ENCODE results near the gene PRIMA1. TPM values are rescaled to one million over a fixed set of nuclear protein-coding genes. Genes with fewer than 3 reads are reported as not detected.

Gene PRIMA1
- not detected in 2 replicates for total RNA-seq (2014; rRNA removed; shearing (Covaris generic); ENCODE audit: low replicate concordance)

- H3K27me3 ChIP-seq (ENCODE audit: low read length) = 0 out of 2 replicates have a peak, but pooled peaks cover under 1% of the 10 kb centered on the region
- no peak for DNase-seq
- no peaks in the 10 kb centered on the region for H3K4me1 ChIP-seq (ENCODE audit: low read length)
- H2AFZ ChIP-seq (ENCODE audit: low read length) = no peak within 1 kb of the TSS
- no peaks in the 10 kb centered on the region for H3K9me2 ChIP-seq (replicated peaks; ENCODE audit: insufficient read depth, low read length)
- H3K79me2 ChIP-seq (ENCODE audit: low read length) = no peaks in the 10 kb centered on the region
- no peak within 1 kb of the TSS for H3K4me3 ChIP-seq (ENCODE audit: low read length)
- no peak within 1 kb of the TSS for H3K27ac ChIP-seq (ENCODE audit: low read length)
- no peak within 1 kb of the TSS for H3K4me2 ChIP-seq (ENCODE audit: low read depth, low read length, poor library complexity, severe bottlenecking)
- no peaks in the 10 kb centered on the region for H3K9me3 ChIP-seq (ENCODE audit: low read length)
- no peaks in the 10 kb centered on the region for H4K20me1 ChIP-seq (ENCODE audit: insufficient read depth, low read depth, low read length)
- H3K36me3 ChIP-seq (ENCODE audit: insufficient read depth, low read length) = no peaks in the 10 kb centered on the region
- no peak within 1 kb of the TSS for H3K9ac ChIP-seq (ENCODE audit: low read length)
Measured at GRCh38 chr14:93788293-93788542, at the start of gene PRIMA1. Gene PRIMA1 (minus strand): TSS chr14:93788485. CDS start chr14:93787718, 767 bp downstream.

GRCh38 chr14:93834699-93835371, 46.5 kb upstream of the PRIMA1 start:
- no peak overlapping the region for H3K27ac ChIP-seq (ENCODE audit: low read length)
- H3K9me2 ChIP-seq (replicated peaks; ENCODE audit: insufficient read depth, low read length) = no peaks in the 10 kb centered on the region
- H3K4me1 ChIP-seq (ENCODE audit: low read length) = no peaks in the 10 kb centered on the region
- DNase-seq = no peak
- no peaks in the 10 kb centered on the region for H3K27me3 ChIP-seq (ENCODE audit: low read length)
- H3K9me3 ChIP-seq (ENCODE audit: low read length) = no peaks in the 10 kb centered on the region
- no peak overlapping the region for H3K4me2 ChIP-seq (ENCODE audit: low read depth, low read length, poor library complexity, severe bottlenecking)
- no peak overlapping the region for H2AFZ ChIP-seq (ENCODE audit: low read length)
- H4K20me1 ChIP-seq (ENCODE audit: insufficient read depth, low read depth, low read length) = no peaks in the 10 kb centered on the region
- no peak overlapping the region for H3K4me3 ChIP-seq (ENCODE audit: low read length)
- no peak overlapping the region for H3K9ac ChIP-seq (ENCODE audit: low read length)
- H3K79me2 ChIP-seq (ENCODE audit: low read length) = no peaks in the 10 kb centered on the region
- H3K36me3 ChIP-seq (ENCODE audit: insufficient read depth, low read length) = no peaks in the 10 kb centered on the region

GRCh38 chr14:93832665-93833064, 44.4 kb upstream of the PRIMA1 start:
- Histone ChIP-seq H3K4me2 (ENCODE audit: low read depth, low read length, poor library complexity, severe bottlenecking) (no peak overlapping the region), H3K36me3 (ENCODE audit: insufficient read depth, low read length) (no peaks in the 10 kb centered on the region), H4K20me1 (ENCODE audit: insufficient read depth, low read depth, low read length) (no peaks in the 10 kb centered on the region), H3K27ac (ENCODE audit: low read length) (no peak overlapping the region), H3K9ac (ENCODE audit: low read length) (no peak overlapping the region), H3K4me1 (ENCODE audit: low read length) (no peaks in the 10 kb centered on the region), H3K9me2 (replicated peaks; ENCODE audit: insufficient read depth, low read length) (no peaks in the 10 kb centered on the region), H3K4me3 (ENCODE audit: low read length) (no peak overlapping the region), H3K27me3 (ENCODE audit: low read length) (no peaks in the 10 kb centered on the region), H3K79me2 (ENCODE audit: low read length) (no peaks in the 10 kb centered on the region), H3K9me3 (ENCODE audit: low read length) (no peaks in the 10 kb centered on the region), H2AFZ (ENCODE audit: low read length) (no peak overlapping the region)
- no peak for DNase-seq

- no peak for DNase-seq
- H3K27ac ChIP-seq (ENCODE audit: low read length) = no peak overlapping the region
- no peaks in the 10 kb centered on the region for H3K4me1 ChIP-seq (ENCODE audit: low read length)
- no peaks in the 10 kb centered on the region for H3K9me2 ChIP-seq (replicated peaks; ENCODE audit: insufficient read depth, low read length)
- H4K20me1 ChIP-seq (ENCODE audit: insufficient read depth, low read depth, low read length) = no peaks in the 10 kb centered on the region
- H3K9ac ChIP-seq (ENCODE audit: low read length) = no peak overlapping the region
- no peaks in the 10 kb centered on the region for H3K9me3 ChIP-seq (ENCODE audit: low read length)
- no peaks in the 10 kb centered on the region for H3K27me3 ChIP-seq (ENCODE audit: low read length)
- no peak overlapping the region for H3K4me2 ChIP-seq (ENCODE audit: low read depth, low read length, poor library complexity, severe bottlenecking)
- H2AFZ ChIP-seq (ENCODE audit: low read length) = no peak overlapping the region
- no peak overlapping the region for H3K4me3 ChIP-seq (ENCODE audit: low read length)
- H3K79me2 ChIP-seq (ENCODE audit: low read length) = no peaks in the 10 kb centered on the region
- H3K36me3 ChIP-seq (ENCODE audit: insufficient read depth, low read length) = no peaks in the 10 kb centered on the region
Measured at GRCh38 chr14:93832081-93832480, 43.8 kb upstream of the PRIMA1 start.

GRCh38 chr14:93830753-93831461, 42.6 kb upstream of the PRIMA1 start:
- Histone ChIP-seq H3K4me3 (ENCODE audit: low read length) (no peak overlapping the region), H4K20me1 (ENCODE audit: insufficient read depth, low read depth, low read length) (no peaks in the 10 kb centered on the region), H3K9ac (ENCODE audit: low read length) (no peak overlapping the region), H3K36me3 (ENCODE audit: insufficient read depth, low read length) (no peaks in the 10 kb centered on the region), H3K9me3 (ENCODE audit: low read length) (no peaks in the 10 kb centered on the region), H3K9me2 (replicated peaks; ENCODE audit: insufficient read depth, low read length) (no peaks in the 10 kb centered on the region), H2AFZ (ENCODE audit: low read length) (no peak overlapping the region), H3K27me3 (ENCODE audit: low read length) (no peaks in the 10 kb centered on the region), H3K79me2 (ENCODE audit: low read length) (no peaks in the 10 kb centered on the region), H3K27ac (ENCODE audit: low read length) (no peak overlapping the region), H3K4me2 (ENCODE audit: low read depth, low read length, poor library complexity, severe bottlenecking) (no peak overlapping the region), H3K4me1 (ENCODE audit: low read length) (no peaks in the 10 kb centered on the region)
- DNase-seq = no peak

- H3K9ac ChIP-seq (ENCODE audit: low read length) = no peak overlapping the region
- no peak overlapping the region for H2AFZ ChIP-seq (ENCODE audit: low read length)
- no peak overlapping the region for H3K4me3 ChIP-seq (ENCODE audit: low read length)
- no peaks in the 10 kb centered on the region for H3K9me3 ChIP-seq (ENCODE audit: low read length)
- no peaks in the 10 kb centered on the region for H3K4me1 ChIP-seq (ENCODE audit: low read length)
- no peaks in the 10 kb centered on the region for H3K27me3 ChIP-seq (ENCODE audit: low read length)
- no peaks in the 10 kb centered on the region for H3K9me2 ChIP-seq (replicated peaks; ENCODE audit: insufficient read depth, low read length)
- H4K20me1 ChIP-seq (ENCODE audit: insufficient read depth, low read depth, low read length) = no peaks in the 10 kb centered on the region
- H3K79me2 ChIP-seq (ENCODE audit: low read length) = no peaks in the 10 kb centered on the region
- no peaks in the 10 kb centered on the region for H3K36me3 ChIP-seq (ENCODE audit: insufficient read depth, low read length)
- no peak overlapping the region for H3K27ac ChIP-seq (ENCODE audit: low read length)
- no peak overlapping the region for H3K4me2 ChIP-seq (ENCODE audit: low read depth, low read length, poor library complexity, severe bottlenecking)
- DNase-seq = no peak
Measured at GRCh38 chr14:93829839-93830481, 41.7 kb upstream of the PRIMA1 start.

GRCh38 chr14:93825235-93825553, 36.9 kb upstream of the PRIMA1 start:
- Histone ChIP-seq H3K79me2 (ENCODE audit: low read length) (no peaks in the 10 kb centered on the region), H3K27me3 (ENCODE audit: low read length) (no peaks in the 10 kb centered on the region), H3K4me3 (ENCODE audit: low read length) (no peak overlapping the region), H3K4me1 (ENCODE audit: low read length) (no peaks in the 10 kb centered on the region), H3K27ac (ENCODE audit: low read length) (no peak overlapping the region), H4K20me1 (ENCODE audit: insufficient read depth, low read depth, low read length) (no peaks in the 10 kb centered on the region), H3K9me3 (ENCODE audit: low read length) (no peaks in the 10 kb centered on the region), H3K36me3 (ENCODE audit: insufficient read depth, low read length) (no peaks in the 10 kb centered on the region), H3K4me2 (ENCODE audit: low read depth, low read length, poor library complexity, severe bottlenecking) (no peak overlapping the region), H3K9me2 (replicated peaks; ENCODE audit: insufficient read depth, low read length) (no peaks in the 10 kb centered on the region), H2AFZ (ENCODE audit: low read length) (no peak overlapping the region), H3K9ac (ENCODE audit: low read length) (no peak overlapping the region)
- DNase-seq = no peak

- H3K27ac ChIP-seq (ENCODE audit: low read length) = no peak overlapping the region
- H3K4me2 ChIP-seq (ENCODE audit: low read depth, low read length, poor library complexity, severe bottlenecking) = no peak overlapping the region
- H3K27me3 ChIP-seq (ENCODE audit: low read length) = no peaks in the 10 kb centered on the region
- DNase-seq = no peak
- no peaks in the 10 kb centered on the region for H3K36me3 ChIP-seq (ENCODE audit: insufficient read depth, low read length)
- H3K9ac ChIP-seq (ENCODE audit: low read length) = no peak overlapping the region
- no peaks in the 10 kb centered on the region for H3K9me2 ChIP-seq (replicated peaks; ENCODE audit: insufficient read depth, low read length)
- H3K4me1 ChIP-seq (ENCODE audit: low read length) = no peaks in the 10 kb centered on the region
- H3K4me3 ChIP-seq (ENCODE audit: low read length) = no peak overlapping the region
- no peak overlapping the region for H2AFZ ChIP-seq (ENCODE audit: low read length)
- H3K79me2 ChIP-seq (ENCODE audit: low read length) = no peaks in the 10 kb centered on the region
- no peaks in the 10 kb centered on the region for H3K9me3 ChIP-seq (ENCODE audit: low read length)
- H4K20me1 ChIP-seq (ENCODE audit: insufficient read depth, low read depth, low read length) = no peaks in the 10 kb centered on the region
Measured at GRCh38 chr14:93824518-93825234, 36.4 kb upstream of the PRIMA1 start.
